Breast epithelium (tissue), 3 donors: Measurements from ENCODE around the gene RPS21.

Experiments used
- CTCF ChIP-seq, 3 donors: fragments of 450-650 bp; IDR thresholded peaks; one replicate each; pipeline ENCODE4 v1.5.1; 2016 to 2017; ENCODE audit warnings: antibody characterized with exemption in 3 of 3, mild to moderate bottlenecking in 3 of 3, moderate library complexity in 3 of 3
- POLR2A ChIP-seq: fragments of 450-650 bp; IDR thresholded peaks from one replicate; pipeline ENCODE4 v1.6.1; 2016; ENCODE audit warnings: antibody characterized with exemption, mild to moderate bottlenecking, moderate library complexity
- POLR2AphosphoS5 ChIP-seq, 3 donors: sonication (generic); formaldehyde crosslinking; IDR thresholded peaks; one replicate each; pipeline ENCODE4 v1.6.1; 2017; ENCODE audit warnings: antibody characterized with exemption in 3 of 3

- TF ChIP-seq CTCF (IDR thresholded peaks at IDR 0.05): no peak
- no peak for TF ChIP-seq POLR2A
- TF ChIP-seq POLR2AphosphoS5 (IDR thresholded peaks at IDR 0.05): no peak
Observed at GRCh38 chr20:62371588-62372041, 15.3 kb upstream of the RPS21 start.
